NCI-H2196 (cell line): ENCODE measurements around the gene KRTAP10-9.
"Not testable (repeated sequence)": the region's sequence is repeated elsewhere in the genome, so short reads cannot be mapped to it uniquely, and the experiment has no call there.

Source experiments
- DNase-seq: peaks from one replicate; lab custom pipeline; 2025; ENCODE audit not compliant: unreplicated experiment; lab: John Stamatoyannopoulos, UW

KRTAP10-9 gene

GRCh38 chr21:44626673-44627143, at the start of gene KRTAP10-9:
Gene KRTAP10-9 (plus strand): TSS chr21:44627093. CDS start chr21:44627172, 79 bp downstream.
- no peak for DNase-seq

GRCh38 chr21:44578371-44579055, 48.4 kb upstream of the KRTAP10-9 start:
- no peak for DNase-seq

GRCh38 chr21:44579056-44579832, 47.6 kb upstream of the KRTAP10-9 start:
- no peak for DNase-seq

GRCh38 chr21:44579833-44580144, 47.1 kb upstream of the KRTAP10-9 start:
- no peak for DNase-seq

- DNase-seq, result not testable (repeated sequence)
Observed at GRCh38 chr21:44580231-44580821, 46.6 kb upstream of the KRTAP10-9 start, which contains the start of gene KRTAP10-5. Gene KRTAP10-5 (minus strand): TSS chr21:44580604. CDS start chr21:44580578, 26 bp downstream.

- DNase-seq, result no peak
Observed at GRCh38 chr21:44581158-44581557, 45.7 kb upstream of the KRTAP10-9 start.

GRCh38 chr21:44582055-44582454, 44.8 kb upstream of the KRTAP10-9 start:
- DNase-seq, result no peak

- no peak for DNase-seq
Observed at GRCh38 chr21:44583089-44583799, 43.6 kb upstream of the KRTAP10-9 start.

- DNase-seq, result no peak
Observed at GRCh38 chr21:44583800-44584147, 43.1 kb upstream of the KRTAP10-9 start.

GRCh38 chr21:44585892-44586291, 41.0 kb upstream of the KRTAP10-9 start:
- no peak for DNase-seq

- DNase-seq, result no peak
Observed at GRCh38 chr21:44589094-44589493, 37.8 kb upstream of the KRTAP10-9 start.

GRCh38 chr21:44589586-44590305, 37.1 kb upstream of the KRTAP10-9 start:
- no peak for DNase-seq

GRCh38 chr21:44590311-44590721, 36.6 kb upstream of the KRTAP10-9 start:
- DNase-seq, result no peak

GRCh38 chr21:44590897-44591800, 35.7 kb upstream of the KRTAP10-9 start:
- not testable (repeated sequence) for DNase-seq

GRCh38 chr21:44591801-44592130, 35.1 kb upstream of the KRTAP10-9 start:
- not testable (repeated sequence) for DNase-seq

- DNase-seq, result no peak
Observed at GRCh38 chr21:44592446-44593311, 34.2 kb upstream of the KRTAP10-9 start, which contains the start of gene KRTAP10-6. Gene KRTAP10-6 (minus strand): TSS chr21:44592505. CDS start chr21:44592484, 21 bp downstream.

- DNase-seq, result no peak
Observed at GRCh38 chr21:44593598-44594405, 33.1 kb upstream of the KRTAP10-9 start.

GRCh38 chr21:44594406-44594916, 32.4 kb upstream of the KRTAP10-9 start:
- no peak for DNase-seq
